Stimulated activated CD8-positive, alpha-beta memory T cell treated with anti-CD3 and anti-CD28 coated beads, Interleukin-15, amount 100 ng/mL, for 48 hours (primary cell): Measurements from ENCODE around the gene CENPB.

Experiments
- DNase-seq, 2 donors: peaks; one replicate each; pipeline ENCODE4 v3.0.0-alpha.2; 2020; ENCODE audit warnings: low read depth in 2 of 2

CENPB gene

GRCh38 chr20:3766422-3767109 lies 20.0 kb downstream of the CENPB start:
- DNase-seq = no peak

GRCh38 chr20:3765171-3765882 lies 21.2 kb downstream of the CENPB start:
- no peak for DNase-seq

GRCh38 chr20:3764659-3765058 lies 21.9 kb downstream of the CENPB start:
- DNase-seq = no peak

GRCh38 chr20:3763671-3764601 lies 22.6 kb downstream of the CENPB start:
- no peak for DNase-seq

- no peak for DNase-seq
Observed at GRCh38 chr20:3760655-3761348, 25.7 kb downstream of the CENPB start.

- no peak for DNase-seq
Observed at GRCh38 chr20:3759884-3760283, 26.7 kb downstream of the CENPB start.

DNA sequence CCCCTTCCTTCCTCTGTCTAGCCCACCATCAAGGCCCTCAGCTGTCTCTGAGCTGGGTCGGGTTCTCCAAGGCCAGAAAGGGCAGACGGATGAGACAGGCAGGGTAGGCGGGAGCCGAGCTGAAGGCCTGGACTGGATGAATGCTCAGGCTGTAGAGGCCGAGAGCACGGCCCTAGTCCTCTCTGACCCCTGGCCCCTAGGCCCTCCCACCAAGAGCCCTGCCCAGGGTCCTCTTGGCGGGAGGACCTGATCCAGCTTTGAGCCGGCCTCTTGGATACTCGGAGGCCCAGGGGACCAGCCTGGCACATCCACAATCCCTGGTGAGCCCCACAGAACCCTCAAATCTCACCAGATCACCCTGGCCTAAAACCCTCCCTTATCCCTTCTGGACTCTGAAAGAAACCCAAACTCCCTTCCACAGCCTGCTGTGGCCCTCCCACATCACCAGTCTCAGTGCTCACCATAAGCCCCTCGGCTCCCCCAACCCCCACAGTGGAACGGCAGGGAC lies 27.2 kb downstream of the CENPB start:
- DNase-seq = no peak

DNA sequence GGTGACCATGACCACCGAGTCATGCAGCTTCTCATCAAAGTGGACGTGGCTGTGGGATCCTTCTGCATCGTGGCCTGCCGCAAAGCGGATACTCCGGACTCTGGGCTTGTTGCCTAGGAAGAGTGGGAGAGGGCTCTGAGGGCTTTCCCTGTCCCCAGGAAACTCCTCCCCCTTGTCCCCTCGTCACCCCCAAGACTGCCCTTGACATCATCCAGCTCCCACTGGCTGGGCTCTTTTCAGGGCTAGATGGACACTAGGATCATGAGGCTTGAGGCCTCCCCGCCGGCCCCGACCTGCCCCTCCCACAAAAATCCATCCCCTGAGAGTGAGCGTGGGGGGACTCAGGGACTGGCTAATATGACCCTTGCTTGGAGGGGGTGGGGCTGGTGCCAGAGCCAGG lies 28.0 kb downstream of the CENPB start:
- no peak for DNase-seq

- no peak for DNase-seq
Observed at GRCh38 chr20:3757268-3757667, 29.3 kb downstream of the CENPB start.

DNA sequence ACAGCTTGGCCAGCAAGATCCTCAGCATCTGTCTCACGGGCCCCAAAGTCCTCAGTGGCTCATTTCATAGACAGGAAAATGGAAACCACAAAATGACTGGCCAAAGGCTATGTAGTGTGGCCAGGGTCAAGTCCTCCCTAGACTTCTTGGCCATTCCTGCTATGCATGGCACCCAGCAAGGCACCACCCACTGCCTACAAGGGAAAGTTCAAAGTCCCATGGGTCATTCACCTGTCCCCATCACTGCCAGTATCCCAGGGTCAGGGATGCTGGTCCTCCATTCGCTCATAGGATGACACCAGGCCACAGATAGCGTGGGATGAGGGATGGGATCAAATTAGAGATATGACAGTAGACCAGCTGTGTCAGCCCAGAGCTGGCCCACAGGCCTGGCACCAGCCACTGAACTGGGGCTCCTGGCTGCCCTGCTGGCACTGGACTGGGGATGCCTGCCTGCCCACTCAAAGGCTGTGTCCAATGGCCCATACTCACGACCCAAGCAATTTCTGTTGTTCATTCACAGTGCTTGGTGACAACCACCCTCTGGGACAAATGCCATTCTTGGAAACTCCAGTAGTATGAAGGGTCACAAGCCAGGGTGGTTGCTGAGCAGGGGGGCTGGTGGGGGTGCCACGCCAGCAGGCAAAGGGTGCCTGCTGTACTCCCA lies 30.6 kb downstream of the CENPB start:
- DNase-seq = no peak

DNA sequence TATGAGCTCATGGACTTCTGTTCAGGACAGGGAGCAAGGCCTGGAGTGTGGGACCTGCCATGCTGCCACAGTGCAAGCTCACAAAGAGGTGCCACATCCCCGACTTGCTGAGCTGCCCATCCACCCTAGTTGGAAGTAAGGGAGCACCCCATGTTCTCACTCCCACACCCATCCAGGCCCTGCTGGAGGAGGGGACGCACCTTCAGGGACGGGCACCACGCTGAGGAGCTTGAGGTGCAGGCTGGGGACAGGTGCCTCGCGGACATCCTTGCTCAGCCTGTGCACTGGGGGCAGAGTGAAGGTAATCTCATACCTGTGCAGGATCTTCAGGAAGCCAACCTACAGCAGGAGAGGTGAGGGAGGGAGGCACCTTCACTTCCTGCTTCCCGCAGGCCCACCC lies 31.3 kb downstream of the CENPB start:
- DNase-seq = no peak

- no peak for DNase-seq
Observed at GRCh38 chr20:3754276-3754630, 32.3 kb downstream of the CENPB start.

GRCh38 chr20:3753501-3754275 lies 32.9 kb downstream of the CENPB start:
- DNase-seq = no peak

GRCh38 chr20:3753098-3753497 lies 33.4 kb downstream of the CENPB start:
- no peak for DNase-seq

GRCh38 chr20:3752386-3752759 lies 34.2 kb downstream of the CENPB start:
- no peak for DNase-seq

GRCh38 chr20:3751675-3752385 lies 34.7 kb downstream of the CENPB start:
- DNase-seq = peak; percentile 42 to 45

- no peak for DNase-seq
Observed at GRCh38 chr20:3751305-3751674, 35.2 kb downstream of the CENPB start.

GRCh38 chr20:3749689-3750531 lies 36.6 kb downstream of the CENPB start:
- DNase-seq = peak; percentile 15 to 37
